ENCODE measurements around the gene C5.

DNA sequence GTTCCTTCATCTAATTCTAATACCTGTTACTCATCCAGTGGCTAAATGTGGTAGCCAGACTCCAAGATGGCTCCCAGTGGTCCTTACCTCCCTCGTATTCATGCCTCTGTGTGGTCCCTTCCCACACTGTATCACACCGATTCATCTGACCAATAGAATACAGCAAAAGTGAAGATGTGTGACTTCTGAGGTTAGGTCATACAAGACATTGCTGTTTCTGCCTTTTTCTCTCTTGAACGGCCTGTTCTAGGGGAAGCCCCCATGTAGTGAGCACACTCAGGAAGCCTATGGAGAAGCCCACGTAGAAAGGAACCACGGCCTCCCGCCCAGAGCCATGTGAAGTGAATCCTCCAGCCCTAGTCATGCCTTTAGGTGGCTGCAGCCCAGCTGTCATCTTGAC, 9.4 kb upstream of the C5 start:
- no peak for TF ChIP-seq POLR2A (IDR thresholded peaks at IDR 0.05)
- TF ChIP-seq, protein P1, sequence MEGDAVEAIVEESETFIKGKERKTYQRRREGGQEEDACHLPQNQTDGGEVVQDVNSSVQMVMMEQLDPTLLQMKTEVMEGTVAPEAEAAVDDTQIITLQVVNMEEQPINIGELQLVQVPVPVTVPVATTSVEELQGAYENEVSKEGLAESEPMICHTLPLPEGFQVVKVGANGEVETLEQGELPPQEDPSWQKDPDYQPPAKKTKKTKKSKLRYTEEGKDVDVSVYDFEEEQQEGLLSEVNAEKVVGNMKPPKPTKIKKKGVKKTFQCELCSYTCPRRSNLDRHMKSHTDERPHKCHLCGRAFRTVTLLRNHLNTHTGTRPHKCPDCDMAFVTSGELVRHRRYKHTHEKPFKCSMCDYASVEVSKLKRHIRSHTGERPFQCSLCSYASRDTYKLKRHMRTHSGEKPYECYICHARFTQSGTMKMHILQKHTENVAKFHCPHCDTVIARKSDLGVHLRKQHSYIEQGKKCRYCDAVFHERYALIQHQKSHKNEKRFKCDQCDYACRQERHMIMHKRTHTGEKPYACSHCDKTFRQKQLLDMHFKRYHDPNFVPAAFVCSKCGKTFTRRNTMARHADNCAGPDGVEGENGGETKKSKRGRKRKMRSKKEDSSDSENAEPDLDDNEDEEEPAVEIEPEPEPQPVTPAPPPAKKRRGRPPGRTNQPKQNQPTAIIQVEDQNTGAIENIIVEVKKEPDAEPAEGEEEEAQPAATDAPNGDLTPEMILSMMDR (IDR thresholded peaks at IDR 0.05), result no peak

Data from Peyer's patch (tissue), 4 donors.